H1 (cell line): ENCODE data around the gene KIF20A. TPM values are rescaled to one million over a fixed set of nuclear protein-coding genes. Genes with fewer than 3 reads are reported as not detected.

Experiments
- CTCF ChIA-PET: fragments of 300-600 bp; sonication (Branson Sonifier 250); formaldehyde crosslinking; loops from one replicate; lab custom pipeline; 2021; ENCODE audit not compliant: partially characterized antibody; lab: Charles Lee
- POLR2A ChIA-PET: fragments of 300-600 bp; sonication (Branson Sonifier 250); formaldehyde crosslinking; loops from one replicate; lab custom pipeline; 2021; ENCODE audit warnings: inconsistent platforms; ENCODE audit not compliant: partially characterized antibody; lab: Charles Lee
- DNase-seq, 2 experiments: peaks; one replicate each; pipeline versions ENCODE4 v3.0.0 to v3.0.0-alpha.2; 2010 to 2022; ENCODE audit warnings: low spot score in 2 of 2, low read depth in 1 of 2, mixed read lengths in 1 of 2
- FAIRE-seq: peaks from 2 replicates; lab custom pipeline; 2011; peaks lifted over from hg19 to GRCh38; lab: Jason Lieb, UNC
- H2AFZ ChIP-seq: 2 replicates; pipeline ENCODE4 v1.8.1; 2012; ENCODE audit warnings: low read length, inconsistent platforms
- H2AK5ac ChIP-seq: 2 replicates; pipeline ENCODE4 v1.6.1; 2013; ENCODE audit warnings: low read depth, low read length
- H2BK120ac ChIP-seq: replicated peaks from 2 replicates; pipeline ENCODE3; 2013; ENCODE audit warnings: low read depth, low read length, inconsistent platforms
- H2BK12ac ChIP-seq: 2 replicates; pipeline ENCODE4 v1.6.1; 2013; ENCODE audit warnings: low read depth, low read length
- H2BK15ac ChIP-seq: 2 replicates; pipeline ENCODE4 v1.6.1; 2013; ENCODE audit warnings: low read length
- H2BK20ac ChIP-seq: 2 replicates; pipeline ENCODE4 v1.6.1; 2013; ENCODE audit warnings: low read length
- H2BK5ac ChIP-seq: 2 replicates; pipeline ENCODE4 v1.6.1; 2013; ENCODE audit warnings: low read depth, low read length
- H3K14ac ChIP-seq: 2 replicates; pipeline ENCODE4 v1.6.1; 2013; ENCODE audit warnings: inconsistent platforms; ENCODE audit not compliant: insufficient read length
- H3K18ac ChIP-seq: 2 replicates; pipeline ENCODE4 v1.6.1; 2013; ENCODE audit warnings: low read length; ENCODE audit errors: extremely low read depth
- H3K23ac ChIP-seq: 2 replicates; pipeline ENCODE4 v1.6.1; 2013; ENCODE audit warnings: inconsistent platforms; ENCODE audit not compliant: insufficient read length
- H3K23me2 ChIP-seq: 2 replicates; pipeline ENCODE4 v1.6.1; 2013; ENCODE audit warnings: low read depth, low read length
- H3K27ac ChIP-seq: 2 replicates; pipeline ENCODE4 v1.6.1; 2011; ENCODE audit warnings: low read depth, low read length, inconsistent platforms
- H3K27me3 ChIP-seq, 4 experiments: replicated peaks in 1 of 4; 1 replicate in 1 of 4; 2 replicates in 3 of 4; pipeline versions ENCODE4 v1.6.1 to v1.8.1; 2011 to 2013; ENCODE audit warnings: low read length in 3 of 4, mild to moderate bottlenecking in 3 of 4, inconsistent platforms in 2 of 4, mixed read lengths in 2 of 4, moderate library complexity in 1 of 4; ENCODE audit not compliant: control insufficient read depth in 3 of 4, insufficient read depth in 3 of 4; ENCODE audit errors: extremely low read depth in 1 of 4
- H3K36me3 ChIP-seq, 4 experiments: 2 replicates each; pipeline versions ENCODE4 v1.6.1 to v1.8.1; 2011 to 2013; ENCODE audit warnings: mild to moderate bottlenecking in 4 of 4, low read length in 3 of 4, moderate library complexity in 2 of 4, control low read depth in 1 of 4, inconsistent platforms in 1 of 4; ENCODE audit not compliant: insufficient read depth in 4 of 4, control insufficient read depth in 2 of 4
- H3K4ac ChIP-seq: replicated peaks from 2 replicates; pipeline ENCODE3; 2013; ENCODE audit warnings: low read length, low read depth, mixed read lengths, inconsistent platforms; ENCODE audit not compliant: insufficient read length
- H3K4me1 ChIP-seq, 4 experiments: replicated peaks in 1 of 4; 1 replicate in 1 of 4; 2 replicates in 3 of 4; pipeline versions ENCODE4 v1.6.1 to v1.8.1; 2011 to 2013; ENCODE audit warnings: low read length in 3 of 4, inconsistent platforms in 2 of 4, mixed read lengths in 1 of 4; ENCODE audit not compliant: insufficient read depth in 4 of 4, control insufficient read depth in 3 of 4
- H3K4me2 ChIP-seq, 2 experiments: 2 replicates each; pipeline versions ENCODE4 v1.6.1 to v1.8.1; 2011 to 2013; ENCODE audit warnings: low read depth in 2 of 2, low read length in 2 of 2, control low read depth in 1 of 2, inconsistent platforms in 1 of 2, mild to moderate bottlenecking in 1 of 2; ENCODE audit not compliant: insufficient read depth in 1 of 2
- H3K4me3 ChIP-seq, 4 experiments: fragments of 200-600, 300-600 bp in 1 of 4; sonication (generic), shearing (Covaris generic), sonication (Bioruptor Twin) in 1 of 4; 2 replicates each; pipeline versions ENCODE4 v1.5.1 to v1.8.1; 2011 to 2016; ENCODE audit warnings: low read length in 4 of 4, low read depth in 3 of 4, control low read depth in 2 of 4, inconsistent platforms in 2 of 4, mild to moderate bottlenecking in 2 of 4, mixed read lengths in 1 of 4, moderate library complexity in 1 of 4; ENCODE audit not compliant: insufficient read depth in 2 of 4; ENCODE audit errors: extremely low read depth in 1 of 4
- H3K56ac ChIP-seq: replicated peaks from 2 replicates; pipeline ENCODE3; 2013; ENCODE audit warnings: low read depth, mild to moderate bottlenecking, mixed read lengths, low read length, inconsistent platforms; ENCODE audit not compliant: insufficient read length
- H3K79me1 ChIP-seq: 2 replicates; pipeline ENCODE4 v1.6.1; 2013; ENCODE audit warnings: low read depth, low read length, control low read depth
- H3K79me2 ChIP-seq, 2 experiments: 2 replicates each; pipeline versions ENCODE4 v1.6.1 to v1.8.1; 2012 to 2013; ENCODE audit warnings: low read length in 2 of 2, mild to moderate bottlenecking in 2 of 2, inconsistent platforms in 1 of 2; ENCODE audit not compliant: insufficient read depth in 2 of 2, control insufficient read depth in 1 of 2
- H3K9ac ChIP-seq, 4 experiments: replicated peaks in 1 of 4; 1 replicate in 1 of 4; 2 replicates in 3 of 4; pipeline versions ENCODE4 v1.6.1 to v1.8.1; 2011 to 2013; ENCODE audit warnings: low read depth in 3 of 4, low read length in 3 of 4, control low read depth in 2 of 4, mild to moderate bottlenecking in 2 of 4, moderate library complexity in 2 of 4, inconsistent platforms in 1 of 4; ENCODE audit errors: extremely low read depth in 1 of 4
- H3K9me3 ChIP-seq, 2 experiments: 2 replicates each; pipeline versions ENCODE4 v1.6.1 to v1.8.1; 2012 to 2013; ENCODE audit warnings: mild to moderate bottlenecking in 2 of 2, moderate library complexity in 2 of 2, control low read depth in 1 of 2, inconsistent platforms in 1 of 2, low read depth in 1 of 2, low read length in 1 of 2, mixed read lengths in 1 of 2; ENCODE audit not compliant: insufficient read depth in 2 of 2
- H4K20me1 ChIP-seq, 2 experiments: replicated peaks in 1 of 2; 2 replicates each; pipeline versions ENCODE3 to v1.8.1; 2011 to 2013; ENCODE audit warnings: inconsistent platforms in 2 of 2, low read length in 2 of 2, mild to moderate bottlenecking in 1 of 2; ENCODE audit not compliant: insufficient read depth in 2 of 2, control insufficient read depth in 1 of 2
- H4K5ac ChIP-seq: 2 replicates; pipeline ENCODE4 v1.6.1; 2013; ENCODE audit warnings: low read length, low read depth, mixed read lengths, inconsistent platforms; ENCODE audit not compliant: insufficient read length
- H4K8ac ChIP-seq: 2 replicates; pipeline ENCODE4 v1.8.0; 2013; ENCODE audit warnings: mild to moderate bottlenecking, moderate library complexity, low read length, inconsistent platforms; ENCODE audit not compliant: insufficient read depth; ENCODE audit errors: extremely low read depth
- H4K91ac ChIP-seq: replicated peaks from 2 replicates; pipeline ENCODE3; 2013; ENCODE audit warnings: low read length, mixed read lengths, inconsistent platforms; ENCODE audit not compliant: insufficient read length
- E2F6 ChIP-seq: IDR thresholded peaks from 2 replicates; pipeline ENCODE4 v1.6.1; 2012; ENCODE audit warnings: inconsistent platforms
- GTF2F1 ChIP-seq: IDR thresholded peaks from 2 replicates; pipeline ENCODE4 v1.6.1; 2012; ENCODE audit warnings: low read depth, low read length, improper control_type of control experiment, borderline replicate concordance
- JUND ChIP-seq: IDR thresholded peaks from 2 replicates; pipeline ENCODE4 v1.6.1; 2011; ENCODE audit warnings: mild to moderate bottlenecking, improper control_type of control experiment, low read length
- KDM4A ChIP-seq: IDR thresholded peaks from one replicate; pipeline ENCODE4 v1.7.1; 2012; ENCODE audit warnings: low read depth, mild to moderate bottlenecking, moderate library complexity, low read length, inconsistent platforms; ENCODE audit not compliant: severe bottlenecking
- NRF1 ChIP-seq: IDR thresholded peaks from 2 replicates; pipeline ENCODE4 v1.6.1; 2011; ENCODE audit warnings: mild to moderate bottlenecking, low read depth, low read length, improper control_type of control experiment
- RBBP5 ChIP-seq: IDR thresholded peaks from 2 replicates; pipeline ENCODE4 v1.7.1; 2012; ENCODE audit warnings: low read depth, mild to moderate bottlenecking, inconsistent platforms, low read length, moderate library complexity, borderline replicate concordance
- RNF2 ChIP-seq: fragments of 200-900, 300-1000 bp; sonication (generic); IDR thresholded peaks from 2 replicates; pipeline ENCODE4 v1.7.1; 2016; ENCODE audit warnings: borderline replicate concordance, low read depth, mild to moderate bottlenecking, antibody characterized with exemption, low read length; ENCODE audit not compliant: poor library complexity, severe bottlenecking; ENCODE audit errors: missing control alignments
- RXRA ChIP-seq: IDR thresholded peaks from 2 replicates; pipeline ENCODE4 v1.6.1; 2011; ENCODE audit warnings: low read depth, mild to moderate bottlenecking, low read length, moderate library complexity; ENCODE audit not compliant: insufficient read depth
- SAP30 ChIP-seq: fragments of 300-600 bp; sonication (generic); IDR thresholded peaks from 2 replicates; pipeline ENCODE4 v1.7.1; 2012; ENCODE audit warnings: low read length, moderate library complexity, mild to moderate bottlenecking, inconsistent platforms; ENCODE audit not compliant: insufficient read depth, insufficient replicate concordance
- SIX5 ChIP-seq: IDR thresholded peaks from 2 replicates; pipeline ENCODE4 v1.6.1; 2011; ENCODE audit warnings: mild to moderate bottlenecking, low read depth, low read length
- SP2 ChIP-seq: IDR thresholded peaks from 2 replicates; pipeline ENCODE4 v1.6.1; 2012; ENCODE audit warnings: mild to moderate bottlenecking, low read length, inconsistent platforms
- SP4 ChIP-seq: IDR thresholded peaks from 2 replicates; pipeline ENCODE4 v1.6.1; 2012; ENCODE audit warnings: low read length, inconsistent platforms
- SRF ChIP-seq: IDR thresholded peaks from 2 replicates; pipeline ENCODE4 v1.6.1; 2011; ENCODE audit warnings: mild to moderate bottlenecking, low read depth, low read length, moderate library complexity
- WGBS, 2 experiments: shearing (Covaris generic) in 1 of 2; methylation state at CpG; one replicate each; pipeline versions ENCODE4 v1.1.6 to v1.1.7; 2013 to 2015; ENCODE audit warnings: low lambda C conversion rate in 2 of 2, mixed read lengths in 2 of 2, inconsistent platforms in 1 of 2, low coverage in 1 of 2, missing lambda C conversion rate in 1 of 2; ENCODE audit not compliant: insufficient replicate concordance in 2 of 2, insufficient coverage in 1 of 2, insufficient read length in 1 of 2; ENCODE audit errors: extremely low coverage in 1 of 2, missing lambda C conversion rate in 1 of 2; 5-methylcytosine and 5-hydroxymethylcytosine counted together
- polyA plus RNA-seq, 7 experiments: library from polyadenylated mRNA; depleted of rRNA in 3 of 7; stranded (reverse) in 5 of 7; unstranded in 2 of 7; fragments of >200 nt in 5 of 7; fragments of 200-250 nt in 2 of 7; gene quantifications; 1 replicate in 5 of 7; 2 replicates in 1 of 7; 4 replicates in 1 of 7; pipeline versions ENCODE4 v1.2.1 to v1.2.3, GENCODE V29; 2011 to 2013; ENCODE audit warnings: missing spikeins in 2 of 7, mixed read lengths in 2 of 7
- total RNA-seq: library from RNA; stranded (reverse); fragmentation: NEBNext Ultra II Directional; extraction: Animal tissue kit (Norgen Biotek cat#: 25700); gene quantifications from 2 replicates; pipeline ENCODE4 v1.2.1, GENCODE V29; 2021

The KIF20A gene
- total and polyA plus RNA-seq, 2 of the 8 experiments (the other 6 are each of a cell fraction or from before 2014, with no cell fraction given) = 33.3 to 67.1 TPM

GRCh38 chr5:138169124-138169523 lies 9.8 kb upstream of the KIF20A start:
- H3K56ac ChIP-seq = no peak overlapping the region
- H3K27ac ChIP-seq = no peak overlapping the region
- H2BK15ac ChIP-seq = no peak overlapping the region
- H3K9me3 ChIP-seq = no peaks in the 10 kb centered on the region
- H3K79me2 ChIP-seq = no peaks in the 10 kb centered on the region
- H3K18ac ChIP-seq = no peak overlapping the region
- no peak overlapping the region for H2BK12ac ChIP-seq
- H2BK120ac ChIP-seq = no peak overlapping the region
- no peak overlapping the region for H3K9ac ChIP-seq
- no peaks in the 10 kb centered on the region; the same call in 1 of the 2 replicates for H3K23me2 ChIP-seq
- no peak overlapping the region for H2BK5ac ChIP-seq
- no peak overlapping the region for H2BK20ac ChIP-seq
- ChIA-PET POLR2A (interaction anchor here (0.8 kb wide), 1 partner anchor 12 kb away, joined by 4 read pairs; no protein-coding TSS in a partner anchor), CTCF (interaction anchor here (0.8 to 1.6 kb wide), 2 partner anchors 11 to 77 kb away, joined by 3 to 4 read pairs; no protein-coding TSS in a partner anchor)
- H4K8ac ChIP-seq = no peak overlapping the region
- no peaks in the 10 kb centered on the region for H3K4me1 ChIP-seq
- no peak overlapping the region for H3K4me2 ChIP-seq
- H3K79me1 ChIP-seq = 0 out of 2 replicates have a peak, but pooled peaks cover 2% of the 10 kb centered on the region
- no peak overlapping the region for H4K5ac ChIP-seq
- no peaks in the 10 kb centered on the region for H3K27me3 ChIP-seq
- no peak overlapping the region for H2AFZ ChIP-seq
- H3K4me3 ChIP-seq = no peak overlapping the region
- DNase-seq (no peak), FAIRE-seq (no peak)
- no peak overlapping the region for H2AK5ac ChIP-seq
- no peak overlapping the region for H3K4ac ChIP-seq
- no peak overlapping the region for H3K14ac ChIP-seq
- peaks cover 2 to 6% of the 10 kb centered on the region in 2 experiments for H4K20me1 ChIP-seq
- WGBS, 2 experiments = 91% methylated on average over 5 of the region's 5 CpGs; no CpG with 5 or more reads in 1 of the 2 experiments
- no peak overlapping the region for H4K91ac ChIP-seq
- H3K36me3 ChIP-seq = peaks cover 46 to 98% (median 72%) of the 10 kb centered on the region in 4 experiments
- no peak overlapping the region for H3K23ac ChIP-seq
- TF ChIP-seq SIX5 = no peak
- no peak for TF ChIP-seq RBBP5
- no peak for TF ChIP-seq SP4
- no peak for TF ChIP-seq JUND
- no peak for TF ChIP-seq NRF1
- no peak for TF ChIP-seq SRF
- TF ChIP-seq E2F6 = no peak
- no peak for TF ChIP-seq RXRA
- no peak for TF ChIP-seq GTF2F1
- TF ChIP-seq RNF2 = no peak
- TF ChIP-seq SP2 = no peak
- no peak for TF ChIP-seq SAP30
- TF ChIP-seq KDM4A = no peak
